GM21447 (cell line): Measurements from ENCODE around the gene RASA3.
"Not testable (repeated sequence)": the region's sequence is repeated elsewhere in the genome, so short reads cannot be mapped to it uniquely, and the experiment has no call there.

ENCODE experiments used
- ATAC-seq: cut with Tn5 transposase; IDR thresholded peaks from one replicate; pipeline ENCODE4 v1.9.1; 2021; ENCODE audit not compliant: unreplicated experiment

Gene RASA3

DNA sequence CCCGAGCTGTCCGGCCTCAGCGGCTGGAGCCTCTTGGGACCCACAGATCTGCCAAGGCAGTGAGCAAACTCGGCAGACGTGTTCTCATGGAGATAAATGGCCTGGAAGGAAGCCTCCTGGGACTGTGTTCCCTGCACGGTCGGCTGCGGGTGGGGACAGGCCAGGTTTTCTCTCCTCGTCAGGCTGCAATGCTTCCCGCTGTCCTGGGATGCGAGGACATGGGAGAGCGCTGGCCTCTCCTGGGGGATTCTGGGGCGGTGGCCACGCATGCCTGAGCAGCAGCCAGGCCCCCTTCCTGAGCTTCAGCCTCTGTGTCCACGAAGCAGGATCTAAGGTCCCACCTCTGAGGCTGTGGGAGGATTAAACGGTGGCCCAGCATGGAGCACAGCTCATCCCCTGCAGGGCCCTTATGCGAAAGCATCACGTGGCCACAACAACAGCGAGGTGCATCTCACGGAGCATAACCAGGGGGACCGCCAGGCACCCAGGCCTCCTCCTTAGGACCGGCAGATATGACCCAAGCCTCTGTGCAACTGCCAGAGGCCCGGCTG is 137.3 kb downstream of the RASA3 start:
- no peak for ATAC-seq

DNA sequence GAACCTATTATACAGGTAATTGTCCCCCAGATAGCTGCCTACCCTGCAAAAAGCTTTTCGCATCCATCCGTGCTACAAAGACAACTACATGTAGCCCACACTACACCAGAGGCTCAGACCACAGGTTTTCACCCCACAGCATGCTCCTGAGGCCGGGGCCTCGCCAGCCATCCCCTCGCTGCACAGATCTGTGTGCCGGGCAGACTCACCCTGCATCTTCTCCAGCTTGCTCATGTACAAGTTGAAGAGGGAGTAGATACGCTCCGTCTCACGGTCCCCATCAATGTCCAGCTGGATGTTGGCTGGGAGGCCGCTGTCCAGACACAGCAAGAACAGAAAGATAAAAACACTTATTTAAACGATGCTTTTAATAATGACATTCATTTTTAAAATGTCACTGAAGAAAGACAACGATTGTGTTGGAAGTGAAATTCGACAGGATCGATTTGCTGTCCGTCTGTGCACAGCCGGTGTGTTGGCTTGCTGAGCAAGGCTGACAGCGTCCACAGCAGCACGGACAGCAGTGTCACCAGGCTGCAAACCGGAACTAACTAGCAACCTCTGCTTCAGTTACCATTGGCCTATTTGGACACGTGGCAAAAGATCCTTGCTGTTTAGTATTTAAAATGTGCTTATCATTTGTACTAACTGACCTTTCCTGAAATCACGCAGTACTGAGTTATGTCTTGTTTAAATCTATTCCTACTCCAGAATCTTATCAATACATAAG is 140.0 kb downstream of the RASA3 start:
- ATAC-seq, result no peak

DNA sequence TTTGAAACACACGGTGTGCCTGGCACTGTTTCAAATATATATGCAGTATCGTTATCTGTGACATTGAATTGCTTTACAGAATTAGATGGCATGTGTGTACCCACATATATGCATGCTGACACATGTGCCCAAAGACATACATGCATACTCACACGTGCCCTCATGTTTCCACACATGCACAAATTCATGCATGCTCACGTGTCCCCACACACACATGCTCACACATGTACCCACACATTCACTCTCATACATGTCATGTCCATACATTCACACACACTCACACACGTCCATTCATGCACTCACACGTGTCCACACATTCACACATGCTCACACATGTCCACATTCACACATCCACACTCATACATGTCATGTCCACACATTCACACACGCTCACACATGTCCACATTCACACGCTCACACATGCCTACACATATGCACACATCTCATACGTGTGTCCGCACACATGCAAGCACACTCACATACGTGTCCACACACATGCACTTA is 140.7 kb downstream of the RASA3 start:
- no peak for ATAC-seq

DNA sequence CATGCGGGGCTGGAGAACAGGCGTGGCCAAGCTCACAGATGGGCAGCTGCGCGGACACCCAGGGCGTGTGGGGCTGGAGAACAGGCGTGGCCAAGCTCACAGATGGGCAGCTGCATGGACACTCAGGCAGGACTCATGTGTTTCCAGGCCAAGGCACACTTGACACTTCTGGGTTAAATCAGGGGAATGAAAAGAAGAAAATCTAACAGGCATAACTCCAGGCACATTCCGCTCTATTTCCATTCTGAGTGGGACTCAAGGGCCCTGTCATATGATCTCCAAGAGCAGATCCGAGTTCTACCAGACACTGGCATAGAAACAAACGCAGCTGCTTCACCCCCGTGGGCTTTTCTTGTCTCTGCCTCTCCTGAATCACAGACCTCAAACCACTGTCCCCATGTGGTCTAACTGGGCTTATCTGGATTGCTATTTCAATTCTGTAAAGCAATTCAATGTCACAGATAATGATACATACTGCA is 141.2 kb downstream of the RASA3 start:
- ATAC-seq, result no peak

DNA sequence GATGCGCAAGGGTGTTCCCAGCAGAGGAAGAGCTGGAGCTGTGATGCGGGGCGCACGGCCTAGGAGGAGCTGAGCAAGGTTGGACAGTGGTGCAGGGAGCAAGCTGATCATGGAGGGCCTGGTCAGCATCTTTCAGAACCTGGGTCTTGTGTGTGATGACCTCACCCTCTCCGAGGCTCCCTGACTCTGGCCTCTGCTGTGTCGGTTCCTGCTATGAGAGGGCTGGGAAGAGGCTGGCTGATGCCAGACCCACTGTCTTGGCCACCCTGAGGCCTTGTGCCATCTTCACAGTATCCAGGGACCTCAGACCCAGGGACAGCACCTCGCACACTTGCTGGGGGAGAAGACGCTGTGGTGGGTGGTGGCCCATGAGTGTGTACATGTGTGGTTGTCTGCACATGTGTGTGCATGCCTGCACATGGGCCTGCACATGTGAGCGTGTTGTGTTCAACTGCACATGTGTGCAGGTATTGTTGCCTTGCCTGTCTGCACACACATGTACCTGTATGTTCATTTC is 142.0 kb downstream of the RASA3 start:
- no peak for ATAC-seq

DNA sequence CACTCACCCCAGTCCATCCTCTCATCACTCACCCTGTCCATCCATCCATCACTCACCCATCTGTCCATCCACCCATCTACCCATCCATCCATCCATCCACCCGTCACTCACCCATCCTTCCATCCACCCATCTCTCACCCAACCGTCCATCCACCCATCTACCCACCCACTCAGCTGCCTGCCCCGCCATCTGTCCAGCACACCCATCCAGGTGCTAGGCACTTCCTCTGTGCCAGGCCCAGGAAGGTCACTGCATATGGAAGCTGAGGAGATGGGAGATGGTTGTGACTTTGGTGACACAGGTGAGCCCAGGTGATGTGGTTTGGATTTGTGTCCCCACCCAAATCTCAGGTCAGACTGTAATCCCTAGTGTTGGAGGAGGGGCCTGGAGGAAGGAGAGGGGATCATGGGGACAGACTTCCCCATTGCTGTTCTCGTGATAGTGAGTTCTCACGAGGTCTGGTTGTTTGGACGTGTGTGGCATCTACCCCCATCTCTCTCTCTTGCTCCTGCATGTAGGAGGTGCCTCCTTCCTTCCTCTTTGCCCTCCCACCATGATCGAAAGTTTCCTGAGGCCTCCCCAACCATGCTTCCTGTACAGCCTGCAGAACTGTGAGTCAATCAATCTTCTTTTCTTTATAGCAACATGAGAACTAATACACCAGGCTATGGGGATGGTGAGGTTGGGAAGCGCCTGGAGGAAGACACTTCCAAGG is 142.7 kb downstream of the RASA3 start:
- no peak for ATAC-seq

DNA sequence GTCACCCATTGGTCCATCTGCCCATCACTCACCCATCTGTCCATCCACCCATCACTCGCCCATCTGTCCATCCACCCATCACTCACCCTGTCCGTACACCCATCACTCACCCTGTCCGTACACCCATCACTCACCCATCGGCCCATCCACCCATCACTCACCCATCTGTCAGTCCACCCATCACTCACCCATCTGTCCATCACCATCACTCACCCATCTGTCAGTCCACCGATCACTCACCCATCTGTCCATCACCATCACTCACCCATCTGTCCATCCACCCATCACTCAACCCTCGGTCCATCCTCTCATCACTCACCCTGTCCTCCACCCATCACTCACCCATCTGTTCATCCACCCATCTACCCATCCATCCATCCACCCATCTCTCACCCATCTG is 143.6 kb downstream of the RASA3 start:
- ATAC-seq, result not testable (repeated sequence)

DNA sequence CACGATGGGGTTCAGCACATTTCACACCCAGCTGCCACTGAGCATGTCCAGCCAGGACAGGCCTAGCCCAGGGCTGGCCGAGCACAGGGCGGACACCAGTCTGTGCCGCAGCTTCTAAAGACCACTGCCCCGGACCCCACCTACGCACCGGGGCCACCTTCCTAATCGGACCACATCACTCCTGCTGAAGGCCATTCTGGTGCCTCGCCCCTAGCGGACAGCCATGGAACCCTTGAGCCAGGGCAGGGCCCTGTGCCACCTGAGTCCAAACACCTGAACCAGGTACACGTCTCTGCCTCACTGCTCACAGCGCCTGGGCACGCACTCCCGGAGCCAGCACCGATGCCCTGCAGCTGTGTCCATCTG is 150.1 kb downstream of the RASA3 start:
- no peak for ATAC-seq

DNA sequence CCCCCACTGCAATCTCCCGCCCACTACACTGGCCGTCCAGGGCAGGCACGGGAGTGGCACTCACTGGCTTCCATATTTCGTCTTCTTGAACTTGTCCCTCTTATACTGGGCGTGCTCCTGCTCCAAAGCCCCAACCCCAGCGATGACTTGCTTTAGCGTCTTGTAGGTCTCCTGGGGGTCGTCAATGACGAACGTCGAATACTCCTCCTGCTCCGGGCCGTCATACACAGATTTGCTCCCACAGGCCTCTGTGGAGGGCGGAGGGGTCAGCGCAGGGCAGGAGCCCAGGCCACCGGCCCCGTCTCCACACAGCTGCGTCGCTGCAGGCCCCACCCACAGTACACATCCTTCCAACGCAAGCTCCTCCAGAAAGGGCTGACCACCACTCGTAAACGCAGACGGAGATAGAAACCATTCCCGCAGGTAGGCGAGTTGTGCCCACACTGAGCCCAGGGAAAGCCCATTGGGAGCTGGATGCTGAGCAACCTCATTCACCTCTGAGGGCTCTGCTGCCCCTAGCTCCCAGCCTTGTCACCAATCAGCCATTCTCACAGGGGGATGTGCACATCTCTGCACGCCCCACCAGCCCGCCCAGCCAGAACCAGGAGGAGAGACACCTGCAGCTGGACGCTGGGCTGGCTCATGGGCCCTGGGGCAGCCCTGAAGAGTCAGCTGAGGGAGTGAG is 150.7 kb downstream of the RASA3 start:
- ATAC-seq, result no peak

DNA sequence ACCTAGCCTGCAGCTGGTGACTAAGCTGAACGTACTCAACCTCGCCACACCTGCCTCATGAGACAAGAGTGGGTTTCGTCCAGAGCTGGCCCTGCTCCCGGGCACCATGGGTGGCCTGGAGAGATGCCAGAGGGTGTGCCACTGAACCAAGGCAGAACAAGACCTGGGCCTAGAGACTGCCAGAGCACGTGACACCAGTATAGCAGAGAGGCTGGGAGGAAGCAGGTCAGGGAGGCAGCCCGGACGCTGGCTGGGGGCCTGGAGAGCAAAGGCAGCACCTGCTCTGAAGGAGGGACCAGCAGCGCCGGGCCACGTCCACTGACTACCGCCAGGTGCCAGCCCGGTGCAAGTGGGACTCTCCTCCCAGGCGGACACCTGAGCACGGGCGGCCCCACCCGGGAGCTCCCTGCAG is 151.2 kb downstream of the RASA3 start:
- no peak for ATAC-seq

DNA sequence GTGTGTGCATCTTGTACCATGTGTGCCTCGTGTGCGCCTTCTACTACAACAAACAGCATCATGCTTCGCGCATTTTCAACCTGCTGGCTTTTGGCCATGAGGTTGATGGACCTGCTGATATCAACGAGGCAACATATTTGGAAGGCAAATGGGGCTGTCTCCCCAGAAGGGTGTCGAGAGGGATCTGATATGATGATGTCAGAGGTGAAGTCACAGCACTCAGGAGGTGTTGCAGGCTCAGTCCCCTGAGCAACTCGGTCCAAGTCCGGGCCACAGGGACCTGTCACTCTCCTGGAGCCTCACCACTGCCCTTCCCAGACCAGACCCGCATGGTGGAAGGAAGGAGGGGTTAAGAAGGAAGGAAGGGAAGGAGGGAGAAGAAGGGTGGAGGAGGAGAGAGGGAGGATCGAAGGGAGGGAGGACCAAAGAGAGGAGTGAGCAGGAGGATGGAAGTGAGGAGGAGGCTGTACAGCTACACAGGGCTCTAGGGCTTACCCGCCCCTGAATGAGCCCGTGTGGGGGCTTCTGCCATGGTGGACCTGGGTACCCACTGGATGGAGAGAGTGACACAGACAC is 151.8 kb downstream of the RASA3 start:
- no peak for ATAC-seq

DNA sequence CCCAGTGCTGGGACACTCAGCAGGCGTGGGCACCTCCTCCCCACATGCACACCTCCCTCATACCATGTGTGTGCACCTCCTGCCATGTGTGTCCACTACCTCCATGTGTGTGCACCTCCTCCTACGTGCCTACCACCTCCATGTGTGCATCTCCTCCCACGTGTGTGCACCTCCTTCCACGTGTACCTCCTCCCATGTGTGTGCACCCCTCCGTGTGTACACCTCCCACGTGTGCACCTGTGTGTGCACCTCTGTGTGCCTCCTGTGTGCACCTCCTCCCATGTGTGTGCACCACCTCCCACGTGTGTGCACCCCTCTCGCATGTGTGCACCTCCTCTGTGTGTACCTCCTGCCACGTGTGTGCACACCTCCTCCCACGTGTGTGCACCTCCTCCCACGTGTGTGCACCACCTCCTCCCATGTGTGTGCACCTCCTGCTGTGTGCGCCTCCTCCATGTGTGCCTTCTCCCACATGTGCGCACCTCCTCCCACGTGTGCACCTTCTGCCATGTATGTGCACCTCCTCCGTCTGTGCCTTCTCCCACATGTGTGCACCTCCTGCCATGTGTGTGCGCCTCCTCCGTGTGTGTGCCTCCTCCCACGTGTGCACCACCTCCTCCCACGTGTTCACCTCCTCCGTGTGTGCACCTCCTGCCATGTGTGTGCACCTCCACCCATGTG is 152.5 kb downstream of the RASA3 start:
- no peak for ATAC-seq

DNA sequence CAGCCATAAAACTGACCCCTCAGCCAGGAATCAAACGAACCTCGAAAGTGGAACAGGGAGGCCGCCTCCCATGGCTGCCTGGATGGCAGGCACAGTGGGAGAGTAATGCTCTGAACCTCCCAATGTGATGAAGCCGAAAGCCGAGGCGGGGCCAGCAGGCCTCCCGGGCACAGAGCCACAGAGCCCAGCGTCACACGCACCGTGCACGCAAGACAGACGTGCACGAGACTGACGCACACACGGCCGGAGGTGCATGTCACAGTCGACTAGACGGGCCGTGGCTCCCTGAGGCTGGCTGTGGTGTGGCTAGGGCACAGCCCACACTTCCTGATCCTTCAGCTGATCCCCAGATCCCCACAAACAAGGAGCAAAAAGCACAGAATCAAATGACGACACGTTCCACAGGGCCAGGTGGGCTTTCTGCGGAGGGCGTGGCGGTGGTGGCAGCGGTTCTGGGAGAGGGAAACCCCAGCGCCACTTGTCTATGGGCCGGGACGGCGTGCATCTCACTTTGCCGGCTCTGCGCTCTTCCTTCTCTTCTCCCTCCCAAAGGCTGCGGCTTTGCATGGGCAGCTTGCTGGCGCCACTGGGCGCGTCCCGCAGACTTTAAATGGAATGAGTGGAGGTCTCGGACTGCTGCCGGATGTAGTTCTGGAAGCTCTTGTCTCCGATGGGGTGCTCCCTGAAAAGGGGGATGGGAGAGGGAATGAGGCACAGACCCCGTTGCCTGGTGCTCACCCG is 153.5 kb downstream of the RASA3 start:
- ATAC-seq, result no peak

DNA sequence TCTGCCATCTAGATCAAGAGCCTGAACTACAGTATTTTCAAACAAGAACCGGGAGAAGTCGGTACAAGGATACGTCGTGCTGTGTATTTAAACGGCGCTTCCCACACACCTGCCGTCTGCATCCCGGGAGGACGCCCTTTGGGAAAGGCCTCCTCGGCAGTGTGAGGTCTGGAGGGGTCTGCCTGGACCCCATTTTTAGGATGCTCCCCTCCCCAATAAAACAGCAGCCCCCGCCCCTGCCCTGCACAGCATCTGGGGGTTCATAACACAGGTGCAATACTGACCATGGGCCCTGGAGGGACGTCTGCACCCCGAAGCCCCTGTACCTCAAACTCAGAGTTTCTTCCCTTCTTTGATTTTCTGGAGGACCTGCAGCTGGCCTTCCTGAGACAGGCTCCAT is 154.4 kb downstream of the RASA3 start:
- ATAC-seq, result no peak

DNA sequence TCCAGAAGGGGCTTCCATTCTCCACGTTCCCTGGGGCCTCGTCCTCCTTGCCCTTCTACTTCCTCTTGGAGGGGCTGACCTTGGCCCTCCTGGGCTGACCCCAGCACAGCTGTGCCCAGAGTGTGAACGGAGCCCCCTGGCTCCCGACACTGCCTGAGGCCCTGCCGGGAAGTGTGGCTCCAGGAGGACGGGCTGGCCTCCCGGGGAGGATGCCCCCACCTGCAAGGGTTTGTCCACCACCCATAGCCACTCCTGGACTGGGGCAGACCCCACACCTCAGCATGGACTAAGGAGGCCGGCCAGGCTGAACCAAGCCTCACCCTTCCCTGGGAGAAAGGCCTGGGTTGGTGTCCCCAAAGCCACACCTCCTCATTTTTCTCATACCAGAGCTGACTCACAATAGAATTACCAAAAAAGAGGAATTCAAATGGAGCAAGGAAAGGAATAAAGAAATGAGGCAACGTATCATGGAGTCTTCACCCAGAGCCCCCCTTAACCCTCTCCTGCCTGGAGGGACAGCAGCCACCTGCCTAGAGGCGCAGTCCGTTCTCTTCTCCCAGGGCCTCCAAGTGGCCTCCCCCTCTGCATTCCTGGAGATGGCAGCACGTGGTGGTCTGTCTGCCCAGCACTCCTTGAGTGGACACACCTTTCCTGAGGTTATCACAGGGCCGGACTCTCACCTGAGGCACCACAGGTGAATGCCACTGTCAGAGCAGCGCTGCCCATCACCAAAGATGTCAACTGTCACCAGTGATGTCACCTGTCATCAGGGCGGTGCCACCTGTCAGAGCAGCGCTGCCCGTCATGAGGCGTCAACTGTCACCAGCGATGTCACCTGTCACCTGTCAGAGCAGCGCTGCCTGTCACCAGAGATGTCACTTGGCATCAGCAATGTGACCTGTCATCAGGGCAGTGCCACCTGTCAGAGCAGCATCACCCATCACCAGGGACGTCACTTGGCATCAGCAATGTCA is 155.4 kb downstream of the RASA3 start:
- no peak for ATAC-seq

DNA sequence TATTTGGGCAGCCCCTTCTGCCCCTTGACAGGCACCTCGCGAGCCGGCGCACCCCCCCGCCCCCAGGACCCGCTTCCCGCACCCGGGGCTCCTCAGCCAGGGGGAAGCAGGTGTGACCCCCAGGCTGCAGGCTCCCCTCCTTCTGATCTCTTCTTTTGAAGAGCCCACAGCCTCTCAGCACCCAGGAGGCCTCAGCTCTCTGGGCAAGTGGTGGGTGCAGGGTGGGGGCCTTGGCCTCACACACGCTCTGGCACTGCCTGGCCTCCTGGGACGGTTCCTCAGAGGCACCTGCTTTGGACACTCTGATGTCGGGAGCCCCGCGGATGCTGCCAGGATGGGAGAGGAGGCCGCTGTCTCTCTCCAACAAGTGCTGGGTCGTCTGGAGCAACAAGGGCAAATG is 157.0 kb downstream of the RASA3 start:
- no peak for ATAC-seq

DNA sequence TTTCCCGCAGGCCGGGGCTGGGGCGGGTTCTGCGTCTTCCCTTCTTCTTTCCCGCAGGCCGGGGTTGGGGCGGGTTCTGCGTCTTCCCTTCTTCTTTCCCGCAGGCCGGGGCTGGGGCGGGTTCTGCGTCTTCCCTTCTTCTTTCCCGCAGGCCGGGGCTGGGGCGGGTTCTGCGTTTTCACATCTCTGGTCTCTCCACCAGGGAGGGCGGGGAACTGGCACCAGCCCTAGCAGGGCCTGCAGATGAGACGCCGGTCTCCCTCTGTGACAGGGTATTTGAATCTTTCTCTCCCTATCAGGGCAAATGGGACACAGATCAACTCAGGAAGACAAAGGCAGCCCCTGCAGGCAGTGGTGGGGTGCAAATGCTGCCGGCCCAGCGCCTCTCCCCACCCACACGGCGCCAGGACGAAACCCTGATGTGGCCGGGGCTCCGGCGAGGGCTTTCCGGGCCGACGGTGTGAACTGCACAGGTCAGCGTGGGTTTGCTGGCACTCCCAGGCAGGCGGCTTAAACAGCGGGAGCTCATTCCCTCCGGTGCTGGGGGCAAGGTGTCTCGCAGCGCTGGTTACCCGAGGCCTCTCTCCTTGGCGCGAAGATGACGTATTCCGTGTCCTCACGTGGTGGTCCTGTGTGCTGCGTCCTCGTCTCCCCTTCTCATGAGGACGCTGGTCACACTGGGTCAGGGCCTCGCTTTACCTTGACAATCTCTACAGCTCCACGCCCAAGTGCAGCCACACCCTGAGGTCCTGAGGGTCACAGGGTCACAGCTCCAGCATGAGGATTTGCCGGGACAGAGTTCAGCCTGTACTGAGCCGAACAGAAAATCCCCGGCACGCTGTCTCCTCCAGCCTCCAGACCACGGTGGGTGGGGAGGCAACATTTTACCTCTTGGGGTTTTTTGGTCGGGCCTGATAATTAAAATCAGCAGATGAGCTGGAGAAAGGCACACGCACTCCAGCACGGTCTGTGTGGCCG is 157.8 kb downstream of the RASA3 start:
- ATAC-seq, result no peak
